CD14-positive monocyte (primary cell): ENCODE data around the gene CABLES2. TPM values are rescaled to one million over a fixed set of nuclear protein-coding genes. Genes with fewer than 3 reads are reported as not detected.

Experiments
- DNase-seq, 3 donors: peaks; one replicate each; pipeline ENCODE4 v3.0.0-alpha.2; 2011 to 2022
- H2AFZ ChIP-seq: 2 replicates; pipeline ENCODE4 v1.6.0; 2012; ENCODE audit warnings: mild to moderate bottlenecking, low read depth, low read length, inconsistent platforms; ENCODE audit not compliant: insufficient read depth, poor library complexity, severe bottlenecking
- H3K27ac ChIP-seq, 2 donors: 1 replicate in 1 of 2; 2 replicates in 1 of 2; pipeline ENCODE4 v1.5.1; 2012 to 2013; ENCODE audit warnings: low read length in 2 of 2, control low read depth in 1 of 2, inconsistent platforms in 1 of 2, low read depth in 1 of 2, mild to moderate bottlenecking in 1 of 2
- H3K27me3 ChIP-seq, 2 donors: one replicate each; pipeline versions ENCODE4 v1.6.0 to v1.6.1; 2011 to 2013; ENCODE audit warnings: low read length in 2 of 2; ENCODE audit not compliant: control insufficient read depth in 2 of 2, insufficient read depth in 2 of 2
- H3K36me3 ChIP-seq, 2 donors: replicated peaks in 1 of 2; 1 replicate in 1 of 2; 2 replicates in 1 of 2; pipeline versions ENCODE4 v1.5.1 to v1.6.1; 2012 to 2013; ENCODE audit warnings: low read length in 2 of 2, control low read depth in 1 of 2, inconsistent platforms in 1 of 2, mild to moderate bottlenecking in 1 of 2; ENCODE audit not compliant: insufficient read depth in 2 of 2, control insufficient read depth in 1 of 2
- H3K4me1 ChIP-seq, 2 donors: 1 replicate in 1 of 2; 2 replicates in 1 of 2; pipeline versions ENCODE4 v1.5.1 to v1.6.1; 2012 to 2013; ENCODE audit warnings: low read length in 2 of 2, control low read depth in 1 of 2, inconsistent platforms in 1 of 2, mild to moderate bottlenecking in 1 of 2, moderate library complexity in 1 of 2; ENCODE audit not compliant: insufficient read depth in 2 of 2, control insufficient read depth in 1 of 2
- H3K4me2 ChIP-seq: replicated peaks from 2 replicates; pipeline ENCODE3; 2012; ENCODE audit warnings: low read length, moderate library complexity, mild to moderate bottlenecking; ENCODE audit not compliant: poor library complexity, severe bottlenecking; ENCODE audit errors: extremely low read depth
- H3K4me3 ChIP-seq, 3 experiments: fragments of 200-600 bp in 1 of 3; sonication (generic) in 1 of 3; replicated peaks in 1 of 3; 1 replicate in 2 of 3; 2 replicates in 1 of 3; pipeline ENCODE4 v1.5.1; 2011 to 2013; ENCODE audit warnings: low read length in 3 of 3, mild to moderate bottlenecking in 3 of 3, control low read depth in 2 of 3, low read depth in 2 of 3, inconsistent platforms in 1 of 3, moderate library complexity in 1 of 3
- H3K79me2 ChIP-seq: 2 replicates; pipeline ENCODE4 v1.6.0; 2012; ENCODE audit warnings: mild to moderate bottlenecking, control low read depth, inconsistent platforms, low read length, moderate library complexity; ENCODE audit not compliant: insufficient read depth
- H3K9ac ChIP-seq: 2 replicates; pipeline ENCODE4 v1.6.0; 2017; ENCODE audit warnings: low read length, mild to moderate bottlenecking; ENCODE audit not compliant: insufficient read depth, poor library complexity, severe bottlenecking
- H3K9me3 ChIP-seq, 2 donors: replicated peaks in 1 of 2; 1 replicate in 1 of 2; 2 replicates in 1 of 2; pipeline versions ENCODE4 v1.5.1 to v1.6.1; 2012 to 2013; ENCODE audit warnings: low read length in 2 of 2, control low read depth in 1 of 2; ENCODE audit not compliant: control insufficient read depth in 1 of 2, insufficient read depth in 1 of 2
- H4K20me1 ChIP-seq: 2 replicates; pipeline ENCODE4 v1.6.0; 2012; ENCODE audit warnings: mild to moderate bottlenecking, low read length, control low read depth, moderate library complexity; ENCODE audit not compliant: insufficient read depth
- H3K27ac Mint-ChIP-seq, 7 donors: one replicate each; pipeline ENCODE4 v1.8.0; 2020; ENCODE audit warnings: mild to moderate bottlenecking in 7 of 7, mixed read lengths in 7 of 7, moderate library complexity in 6 of 7, inconsistent platforms in 2 of 7
- H3K27me3 Mint-ChIP-seq, 3 donors: one replicate each; pipeline ENCODE4 v1.8.0; 2021 to 2022; ENCODE audit warnings: low read depth in 3 of 3, mild to moderate bottlenecking in 3 of 3, mixed read lengths in 3 of 3, moderate library complexity in 3 of 3, inconsistent platforms in 1 of 3
- H3K36me3 Mint-ChIP-seq, 2 donors: one replicate each; pipeline ENCODE4 v1.8.0; 2020; ENCODE audit warnings: mixed read lengths in 2 of 2, inconsistent platforms in 1 of 2, mild to moderate bottlenecking in 1 of 2
- H3K4me1 Mint-ChIP-seq: one replicate; pipeline ENCODE4 v1.8.0; 2020; ENCODE audit warnings: mild to moderate bottlenecking, mixed read lengths
- H3K4me3 Mint-ChIP-seq, 2 donors: one replicate each; pipeline ENCODE4 v1.8.0; 2020; ENCODE audit warnings: mild to moderate bottlenecking in 2 of 2, mixed read lengths in 2 of 2, moderate library complexity in 1 of 2
- H3K9me3 Mint-ChIP-seq, 7 donors: one replicate each; pipeline ENCODE4 v1.8.0; 2020 to 2022; ENCODE audit warnings: mixed read lengths in 7 of 7, mild to moderate bottlenecking in 6 of 7, moderate library complexity in 6 of 7, inconsistent platforms in 2 of 7
- CTCF ChIP-seq: fragments of 200-600 bp; IDR thresholded peaks from one replicate; pipeline ENCODE4 v1.8.0; 2022; ENCODE audit warnings: antibody characterized with exemption, mild to moderate bottlenecking
- WGBS: methylation state at CpG from one replicate; pipeline ENCODE4 v1.1.5; 2013; ENCODE audit warnings: missing lambda C conversion rate; ENCODE audit not compliant: insufficient coverage; 5-methylcytosine and 5-hydroxymethylcytosine counted together
- intact Hi-C, 2 donors: fragments of 100-400 bp; cut with micrococcal nuclease; formaldehyde crosslinking; loops; one replicate each; pipeline versions ENCODE4 v1.15.0 to v1.15.1; 2023
- polyA plus RNA-seq, 3 donors: library from polyadenylated mRNA; depleted of rRNA in 1 of 3; unstranded in 2 of 3; stranded (reverse) in 1 of 3; fragments of 300-500 nt in 2 of 3; fragments of >200 nt in 1 of 3; fragmentation: Illumina TruSeq in 2 of 3; gene quantifications; 1 replicate in 2 of 3; 2 replicates in 1 of 3; pipeline ENCODE4 v1.2.3, GENCODE V29; 2012 to 2021

Gene CABLES2
- polyA plus RNA-seq, 3 donors: 0.60 to 4.0 (median 0.61) TPM

DNA sequence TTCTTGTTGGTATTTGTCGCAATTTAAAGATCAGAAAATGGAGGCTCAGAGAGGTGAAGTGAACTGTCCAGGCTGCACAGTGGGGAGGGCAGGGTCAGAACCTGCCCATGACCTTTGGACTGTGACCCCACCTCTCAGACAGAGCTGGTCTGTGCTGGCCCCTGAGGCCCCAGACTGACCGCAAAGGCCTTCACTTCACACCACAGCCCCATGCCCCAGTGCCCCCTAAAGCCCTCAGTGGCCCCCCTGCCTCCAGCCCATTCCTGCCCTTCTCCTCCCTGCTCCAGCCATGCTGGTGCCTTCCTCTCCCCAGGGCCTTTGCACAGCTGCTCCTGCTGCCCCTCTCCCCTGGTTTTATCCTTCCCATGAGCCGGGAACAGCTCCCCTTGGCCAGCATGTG lies 29.6 kb upstream of the CABLES2 start:
- no peak overlapping the region for H3K27ac Mint-ChIP-seq

GRCh38 chr20:62433658-62434497 lies 26.8 kb upstream of the CABLES2 start:
- Histone ChIP-seq H3K79me2 (no peaks in the 10 kb centered on the region), H3K4me3 (no peak overlapping the region), H2AFZ (no peak overlapping the region), H3K27ac (no peak overlapping the region), H3K36me3 (no peaks in the 10 kb centered on the region), H4K20me1 (no peaks in the 10 kb centered on the region), H3K9me3 (no peaks in the 10 kb centered on the region), H3K9ac (no peak overlapping the region), H3K4me2 (no peak overlapping the region), H3K27me3 (peaks cover 0 to 4% of the 10 kb centered on the region in 2 donors), H3K4me1 (no peaks in the 10 kb centered on the region)
- Mint-ChIP-seq H3K27me3 (peaks cover 6 to 39% (median 26%) of the 10 kb centered on the region in 3 donors), H3K9me3 (peaks cover 0 to 3% (median 0%) of the 10 kb centered on the region in 7 donors), H3K36me3 (no peaks in the 10 kb centered on the region), H3K4me1 (no peaks in the 10 kb centered on the region), H3K4me3 (peak overlapping the region in 1 of 2 donors; percentile 55), H3K27ac (no peak overlapping the region)
- 44% methylated on average over 26 of the region's 32 CpGs for WGBS
- DNase-seq: no peak
- no peak for TF ChIP-seq CTCF
- intact Hi-C loops: no loop called here

More for the DNA sequence above, 29.6 kb upstream of the CABLES2 start:
- DNase-seq: no peak
- Histone ChIP-seq H3K36me3 (no peaks in the 10 kb centered on the region), H3K4me3 (no peak overlapping the region), H3K79me2 (no peaks in the 10 kb centered on the region), H3K27me3 (peaks cover 0 to 4% of the 10 kb centered on the region in 2 donors), H3K9me3 (no peaks in the 10 kb centered on the region), H2AFZ (no peak overlapping the region), H3K4me1 (no peaks in the 10 kb centered on the region), H3K4me2 (no peak overlapping the region), H4K20me1 (no peaks in the 10 kb centered on the region), H3K27ac (no peak overlapping the region), H3K9ac (no peak overlapping the region)
- Mint-ChIP-seq H3K36me3 (no peaks in the 10 kb centered on the region), H3K4me1 (no peaks in the 10 kb centered on the region), H3K4me3 (no peak overlapping the region), H3K9me3 (peaks cover 0 to 3% (median 0%) of the 10 kb centered on the region in 7 donors), H3K27me3 (peaks cover 13 to 39% (median 22%) of the 10 kb centered on the region in 3 donors)
- WGBS: 97% methylated on average over 3 of the region's 3 CpGs
- no peak for TF ChIP-seq CTCF
- intact Hi-C loops: no loop called here
